NCI-H446 treated with DMSO at 0.1 percent for 48 hours (cell line): ENCODE results near the gene NDUFB7.
"Not testable (repeated sequence)": the region's sequence is repeated elsewhere in the genome, so short reads cannot be mapped to it uniquely, and the experiment has no call there.

Experiments
- DNase-seq: peaks from one replicate; lab custom pipeline; 2025; lab: John Stamatoyannopoulos, UW

Gene NDUFB7

DNA sequence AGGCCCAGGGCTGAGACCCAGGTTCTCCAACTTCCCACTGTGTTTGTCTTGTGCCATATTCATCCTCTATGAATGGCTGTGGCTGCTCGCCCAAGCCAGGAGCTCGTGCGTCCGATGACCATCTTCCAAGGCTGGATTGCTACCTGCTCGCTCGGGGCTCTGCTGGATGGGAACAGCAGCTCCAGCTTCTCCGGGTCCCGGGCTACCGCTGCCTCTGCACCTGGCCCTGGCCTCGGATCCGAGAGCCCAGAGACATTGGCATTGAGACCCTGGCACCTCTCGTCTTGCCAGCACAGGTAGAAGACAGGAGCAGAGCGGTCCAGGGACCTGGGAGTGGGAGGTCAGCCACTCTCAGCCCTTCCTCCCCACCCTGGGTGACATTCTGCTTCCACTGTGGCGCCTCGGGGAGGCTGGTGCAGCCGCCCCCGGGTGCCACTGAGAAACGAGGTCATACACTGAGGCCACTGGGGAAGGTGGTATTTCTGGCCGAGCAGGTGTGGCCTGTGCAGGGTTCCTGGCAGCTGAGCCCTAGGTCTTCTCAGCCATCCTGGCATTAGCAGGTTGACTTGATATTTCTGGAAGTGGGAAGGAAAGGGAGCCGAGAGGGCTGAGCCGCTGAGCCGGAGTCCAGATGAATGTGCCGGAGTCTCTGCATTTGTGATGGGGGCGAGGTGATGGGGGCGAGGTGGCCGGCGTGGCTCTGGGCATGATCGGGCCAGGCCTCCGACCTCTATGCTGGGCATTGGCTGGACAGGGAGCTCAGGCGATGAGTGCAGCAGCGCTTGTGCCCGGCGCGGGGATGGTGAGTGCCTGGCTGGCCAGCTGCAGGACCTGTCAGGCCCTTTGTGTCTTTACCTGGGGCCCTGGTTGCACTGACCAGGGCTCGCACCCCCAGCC is 18.6 kb downstream of the NDUFB7 start:
- no peak for DNase-seq

DNA sequence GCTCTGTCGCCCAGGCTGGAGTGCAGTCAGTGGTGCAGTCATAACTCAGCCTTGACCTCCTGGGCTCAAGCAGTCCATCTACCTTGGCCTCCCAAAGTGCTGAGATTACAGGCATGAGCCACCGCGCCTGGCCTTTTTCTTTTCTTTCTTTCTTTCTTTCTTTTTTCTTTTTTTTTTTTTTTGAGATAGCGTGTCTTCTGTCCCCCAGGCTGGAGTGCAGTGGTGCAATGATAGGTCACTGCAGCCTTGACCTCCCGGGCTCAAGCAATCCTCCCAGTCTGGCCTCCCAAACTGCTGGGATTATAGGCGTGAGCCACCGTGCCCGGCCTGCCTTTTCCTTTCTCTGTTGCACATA is 19.9 kb downstream of the NDUFB7 start:
- DNase-seq: not testable (repeated sequence)

DNA sequence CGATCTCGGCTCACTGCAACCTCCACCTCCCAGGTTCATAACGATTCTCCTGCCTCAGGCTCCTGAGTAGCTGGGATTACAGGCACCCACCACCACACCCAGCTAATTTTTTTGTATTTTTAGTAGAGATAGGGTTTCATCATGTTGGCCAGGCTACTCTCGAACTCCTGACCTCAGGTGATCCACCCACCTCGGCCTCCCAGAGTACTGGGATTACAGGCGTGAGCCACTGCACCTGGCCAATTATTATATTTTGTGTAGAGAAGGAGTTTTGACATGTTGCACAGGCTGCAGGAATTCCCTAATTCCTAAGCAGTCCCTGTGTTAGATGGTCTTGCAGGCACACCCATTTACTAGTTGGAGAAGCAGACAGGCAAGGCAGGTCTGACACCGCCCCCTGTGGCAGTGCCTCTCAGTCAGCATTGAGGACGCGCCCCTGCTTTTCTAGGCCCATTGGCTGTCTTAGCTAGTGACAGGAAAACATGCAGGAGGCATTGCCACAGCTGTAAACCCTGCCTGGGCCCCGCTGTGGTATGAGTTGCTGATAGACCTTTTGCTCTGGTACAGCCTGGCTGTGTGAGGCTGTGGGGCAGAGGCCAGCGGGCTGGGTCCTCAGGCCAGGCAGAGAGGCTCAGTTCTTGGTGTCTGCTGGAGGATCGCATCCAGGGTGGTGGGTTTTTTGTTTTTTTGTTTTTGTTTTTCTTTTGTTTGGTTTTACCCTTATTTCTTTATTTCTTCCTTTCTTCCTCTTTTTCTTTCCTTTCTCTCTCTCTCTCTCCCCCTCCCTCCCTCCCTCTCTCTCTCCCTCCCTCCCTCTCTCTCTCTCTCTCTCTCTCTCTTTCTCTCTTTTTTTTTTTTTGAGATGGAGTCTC is 20.5 kb downstream of the NDUFB7 start:
- not testable (repeated sequence) for DNase-seq

DNA sequence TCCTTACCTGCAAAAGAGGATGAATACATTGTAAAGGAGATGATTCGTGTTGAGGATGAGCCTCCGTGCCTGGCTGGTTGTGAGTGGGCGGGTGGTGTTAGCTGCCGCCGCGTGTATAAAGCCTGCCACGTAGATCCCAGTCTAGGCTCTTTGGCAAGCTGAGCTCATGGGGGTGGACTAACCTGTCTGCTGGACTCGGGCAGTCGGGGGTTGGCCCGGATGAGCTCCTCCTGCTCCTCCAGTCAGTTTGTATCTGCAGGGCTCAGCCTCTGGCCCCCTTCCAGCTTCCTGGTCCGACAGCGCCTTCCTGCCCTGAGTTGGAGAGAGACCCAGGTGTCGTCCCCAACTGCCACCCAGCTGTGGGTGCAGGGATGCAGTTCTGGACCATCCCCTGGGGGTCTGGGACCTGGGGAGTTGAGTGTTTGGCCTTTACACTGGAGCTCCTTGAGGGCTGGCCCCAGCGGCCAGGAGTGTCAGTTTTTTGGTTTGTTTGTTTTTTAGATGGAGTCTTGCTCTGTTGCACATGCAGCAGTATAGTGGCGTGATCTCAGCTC is 21.6 kb downstream of the NDUFB7 start:
- DNase-seq: no peak

GRCh38 chr19:14545716-14546082 is 26.2 kb downstream of the NDUFB7 start:
- DNase-seq: no peak

- DNase-seq: peak; percentile 64
Measured at GRCh38 chr19:14544977-14545715, 26.7 kb downstream of the NDUFB7 start.

DNA sequence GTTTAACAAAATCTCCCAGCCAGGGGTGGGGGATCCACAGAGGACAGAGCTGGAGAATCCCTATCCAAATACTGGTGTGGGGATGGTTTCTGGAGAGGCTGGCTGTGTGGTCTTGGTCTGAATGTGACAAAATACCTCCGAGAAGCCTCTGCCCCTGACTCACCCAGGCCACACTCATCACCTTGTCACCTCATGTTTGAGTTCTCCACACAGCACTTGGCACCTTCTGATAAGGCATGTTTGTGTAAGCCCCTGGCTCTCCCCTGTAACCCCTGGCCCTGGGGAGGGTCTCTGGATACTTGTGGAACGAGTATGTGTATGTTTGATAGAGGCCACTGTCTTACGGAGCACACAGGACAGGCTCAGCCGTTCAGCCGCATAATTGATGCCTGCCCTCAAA is 27.8 kb downstream of the NDUFB7 start:
- no peak for DNase-seq

DNA sequence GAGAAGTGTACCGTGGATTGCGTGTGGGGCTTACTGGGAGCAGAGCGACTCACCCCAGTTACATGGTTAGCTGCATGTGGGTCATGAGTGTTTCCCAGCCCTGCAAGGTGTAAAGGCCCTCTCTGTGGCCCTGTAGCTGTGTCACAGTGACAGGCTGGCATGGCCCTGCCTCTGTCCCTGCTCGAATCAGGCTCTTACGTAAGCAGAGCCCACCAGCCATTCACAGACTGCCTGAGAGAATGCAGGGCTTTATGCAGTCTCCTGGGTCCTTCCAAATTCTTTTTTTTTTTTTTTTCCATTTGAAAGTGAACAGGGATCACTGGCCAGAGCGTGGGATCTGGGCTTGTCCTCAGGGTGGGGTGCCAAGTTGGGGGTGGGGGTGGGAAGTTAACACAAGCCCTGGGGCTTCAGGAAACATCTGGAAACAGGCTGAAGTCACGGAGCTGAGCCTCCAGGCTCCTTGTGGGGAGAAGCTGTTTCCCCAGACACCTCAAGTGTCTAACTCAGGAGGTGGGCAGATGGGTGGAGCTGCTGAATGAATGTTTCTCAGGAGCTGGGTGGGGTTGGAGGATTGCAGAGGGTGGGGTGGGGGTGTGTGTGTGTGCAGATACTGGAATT is 29.0 kb downstream of the NDUFB7 start:
- no peak for DNase-seq

DNA sequence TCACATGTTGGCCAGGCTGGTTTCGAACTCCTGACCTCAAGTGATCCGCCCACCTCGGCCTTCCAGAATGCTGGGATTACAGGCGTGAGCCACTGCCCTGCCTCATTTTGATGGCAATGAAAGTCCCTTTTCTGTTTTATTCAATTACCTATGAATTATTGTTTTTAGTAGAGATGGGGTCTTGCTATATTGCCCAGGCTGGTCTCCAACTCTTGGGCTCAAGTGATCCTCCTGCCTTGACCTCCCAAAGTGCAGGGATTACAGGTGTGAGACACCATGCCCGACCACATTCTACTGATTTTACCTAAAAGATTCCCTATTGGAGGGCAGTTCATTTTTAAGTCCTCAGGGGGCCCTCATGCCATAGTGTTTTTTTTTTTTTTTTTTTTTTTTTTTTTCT is 29.9 kb downstream of the NDUFB7 start:
- DNase-seq: not testable (repeated sequence)

DNA sequence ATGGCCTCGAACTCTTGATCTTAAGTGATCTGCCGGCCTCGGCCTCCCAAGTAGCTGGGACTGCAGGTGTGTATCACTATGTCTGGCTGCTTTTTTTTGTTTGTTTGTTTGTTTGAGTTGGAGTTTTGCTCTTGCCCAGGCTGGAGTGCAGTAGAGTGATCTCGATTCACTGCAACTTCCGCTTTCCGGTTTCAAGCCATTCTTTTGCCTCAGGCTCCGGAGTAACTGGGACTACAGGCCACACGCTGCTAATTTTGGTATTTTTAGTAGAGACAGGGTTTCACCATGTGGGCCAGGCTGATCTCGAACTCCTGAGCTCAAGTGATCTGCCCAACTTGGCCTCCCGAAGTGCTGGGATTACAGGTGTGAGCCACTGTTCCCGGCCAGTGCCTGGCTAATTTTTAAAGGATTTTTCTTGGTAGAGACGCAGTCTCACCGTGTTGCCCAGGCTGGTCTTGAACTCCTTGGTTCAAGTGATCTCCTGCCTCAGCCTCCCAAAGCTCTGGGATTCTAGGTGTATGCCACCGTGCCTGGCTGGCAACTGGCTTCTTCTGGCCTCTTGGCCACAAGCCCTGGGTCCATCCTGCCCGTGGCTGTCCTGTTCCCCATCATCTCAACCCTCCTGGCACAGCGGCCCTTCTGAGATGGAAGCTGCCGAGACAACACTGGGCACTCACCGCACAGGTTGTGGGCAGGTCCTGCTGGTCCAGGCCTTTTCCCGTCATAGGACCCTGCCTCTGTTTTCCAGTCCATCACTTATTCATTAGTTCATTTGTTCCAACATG is 30.9 kb downstream of the NDUFB7 start:
- DNase-seq: no peak

DNA sequence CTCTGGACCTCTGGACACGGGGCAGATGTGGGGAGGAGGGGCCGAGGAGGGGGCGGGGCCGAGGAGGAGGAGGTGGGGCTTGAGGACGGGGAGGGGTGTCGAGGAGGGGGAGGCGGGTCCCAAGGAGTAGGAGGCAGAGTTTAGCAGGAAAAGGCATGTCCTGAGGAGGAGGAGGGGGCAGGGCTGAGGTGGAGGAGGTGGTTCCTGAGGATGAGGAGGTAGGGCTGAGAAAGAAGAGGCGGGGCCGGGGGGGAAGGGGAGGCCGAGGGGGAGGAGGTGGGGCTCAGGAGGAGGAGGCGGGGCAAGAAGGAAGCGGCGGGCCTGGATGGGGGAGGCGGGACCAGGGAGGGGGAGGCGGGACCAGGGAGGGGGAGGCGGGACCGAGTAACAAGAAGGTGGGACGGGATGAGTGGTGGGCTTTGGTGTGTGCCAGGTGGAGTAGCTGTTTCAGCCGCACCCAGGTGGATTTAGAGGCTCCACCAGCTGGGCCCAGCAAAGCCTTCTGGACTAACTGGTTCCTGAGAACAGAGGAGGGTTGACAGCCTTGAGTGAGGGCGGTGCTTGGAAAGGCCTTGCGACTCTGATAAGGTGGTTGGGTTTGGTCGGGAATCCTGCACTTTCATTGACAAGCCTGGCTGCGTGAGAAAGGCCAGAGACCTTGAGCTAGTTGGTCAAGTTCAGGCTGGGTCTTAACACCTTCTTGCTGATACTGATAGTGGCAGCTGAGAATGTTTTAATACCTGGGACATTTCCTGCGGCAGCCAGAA is 34.8 kb downstream of the NDUFB7 start:
- no peak for DNase-seq

DNA sequence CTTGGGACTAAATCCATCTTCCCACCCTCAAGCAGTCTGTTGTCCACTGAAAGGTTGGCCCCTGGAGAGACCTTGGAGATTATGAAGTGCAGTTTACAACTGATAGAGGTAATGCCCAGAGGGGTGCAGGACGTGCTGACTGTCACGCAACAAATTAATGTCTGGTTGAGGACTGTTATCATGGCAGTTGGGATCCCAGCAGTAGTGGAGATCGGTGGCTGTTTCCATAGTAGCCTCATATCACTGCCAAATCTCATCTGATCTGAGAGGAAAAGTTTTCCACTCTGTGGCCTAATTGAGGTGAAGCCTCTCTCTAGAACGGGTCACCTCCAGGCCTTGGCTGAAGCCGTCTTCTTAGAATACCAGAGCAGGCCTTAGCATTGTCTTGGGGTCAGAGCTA is 38.4 kb downstream of the NDUFB7 start:
- DNase-seq: no peak

GRCh38 chr19:14530506-14530905 is 41.4 kb downstream of the NDUFB7 start:
- DNase-seq: no peak

- no peak for DNase-seq
Measured at GRCh38 chr19:14530005-14530348, 41.9 kb downstream of the NDUFB7 start.

DNA sequence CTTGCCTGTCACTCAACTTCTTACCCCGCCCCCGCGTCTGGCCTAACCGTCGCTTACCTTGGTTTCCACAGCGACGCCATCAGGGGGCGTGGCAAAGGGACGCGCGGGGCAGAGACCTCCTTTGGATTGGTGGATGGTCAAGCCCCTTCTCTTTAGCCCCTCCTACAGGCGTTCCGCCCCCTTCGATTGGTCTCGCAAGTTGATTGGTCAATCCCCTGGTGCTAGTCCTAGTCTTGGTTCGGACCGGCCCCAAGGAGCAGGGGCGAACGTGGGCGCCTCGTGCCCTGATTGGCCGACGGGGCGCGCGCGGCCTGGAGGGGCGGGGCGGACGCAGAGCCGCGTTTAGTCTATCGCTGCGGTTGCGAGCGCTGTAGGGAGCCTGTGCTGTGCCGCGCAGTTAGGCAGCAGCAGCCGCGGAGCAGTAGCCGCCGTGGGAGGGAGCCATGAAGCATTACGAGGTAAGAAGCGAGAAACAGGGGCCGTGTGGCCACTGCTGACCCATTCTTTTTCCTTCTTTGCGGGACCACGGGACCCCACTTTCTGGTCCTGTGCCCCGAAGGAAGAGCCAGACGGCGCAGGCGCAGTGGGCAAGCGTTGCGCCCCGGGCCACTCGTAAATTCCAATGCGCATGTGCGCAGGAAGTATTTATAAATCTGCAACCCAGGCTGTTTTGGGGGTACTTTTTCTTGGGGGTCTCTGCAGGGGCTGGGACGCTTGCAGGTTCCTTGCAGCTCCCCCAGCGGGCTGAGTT is 42.4 kb downstream of the NDUFB7 start, which contains the start of gene TECR:
Gene TECR (plus strand): TSS at position 341 of the 751 bp plus-strand sequence. CDS start 103 bp downstream, at position 444.
- DNase-seq: peak; percentile 99

DNA sequence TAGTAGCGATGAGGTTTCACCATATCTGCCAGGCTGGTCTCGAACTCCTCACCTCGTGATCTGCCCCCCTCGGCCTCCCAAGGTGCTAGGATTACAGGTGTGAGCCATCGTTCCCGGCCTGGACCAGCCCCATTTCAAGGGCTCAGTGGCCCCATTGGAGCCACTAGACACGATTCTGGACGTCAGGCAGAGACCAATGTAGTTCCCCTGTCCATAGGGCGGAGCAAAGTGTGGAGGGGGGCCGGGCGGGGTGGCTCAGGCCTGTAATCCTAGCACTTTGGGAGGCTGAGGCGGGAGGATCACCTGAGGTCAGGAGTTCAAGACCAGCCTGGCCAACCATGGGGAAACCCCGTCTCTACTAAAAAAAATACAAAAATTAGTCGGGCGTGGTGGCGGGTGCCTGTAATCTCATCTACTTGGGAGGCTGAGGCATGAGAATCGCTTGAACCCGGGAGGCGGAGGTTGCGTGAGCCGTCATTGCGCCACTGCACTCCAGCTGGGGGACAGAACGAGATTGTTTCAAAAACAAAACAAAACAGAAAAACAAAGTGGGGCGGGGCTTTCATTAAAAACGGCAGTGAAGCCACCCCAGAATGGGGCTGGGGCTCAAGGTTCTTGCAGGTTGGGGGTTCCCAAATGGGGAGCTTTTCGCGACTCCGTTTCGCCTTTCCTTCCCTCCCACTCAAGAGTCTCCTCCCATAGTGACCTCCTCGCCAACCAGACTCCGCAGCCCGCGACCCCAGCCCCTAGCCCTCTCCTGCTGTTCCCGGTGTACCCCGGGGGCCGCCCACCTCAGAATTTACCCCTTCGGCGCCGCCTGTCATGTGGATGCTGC is 43.2 kb downstream of the NDUFB7 start:
- DNase-seq: no peak

DNA sequence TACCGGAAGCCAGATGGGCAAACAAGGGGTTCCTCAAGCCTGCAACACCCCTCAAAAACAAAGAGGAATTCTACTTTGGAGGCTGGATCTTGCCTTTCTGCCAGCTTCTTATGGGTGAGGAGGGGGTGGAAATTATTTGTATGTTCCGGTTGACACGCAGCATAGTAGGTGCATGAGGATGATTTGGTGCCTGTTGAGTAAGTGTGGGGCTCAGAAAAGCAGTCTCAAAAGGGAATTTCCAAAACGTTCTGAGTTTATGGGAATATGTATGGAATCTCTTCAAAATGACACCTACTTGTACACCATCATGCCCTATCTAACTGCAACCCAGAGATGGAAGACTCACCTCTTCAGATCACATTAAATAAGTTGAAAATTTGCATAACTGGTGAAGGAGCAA is 45.4 kb downstream of the NDUFB7 start:
- no peak for DNase-seq

GRCh38 chr19:14525729-14526128 is 46.1 kb downstream of the NDUFB7 start:
- DNase-seq: no peak
